ENCODE results near the gene HBS1L. TPM values are rescaled to one million over a fixed set of nuclear protein-coding genes. Genes with fewer than 3 reads are reported as not detected.
A peak's percentile ranks its signal among the peaks of the same experiment; 100 is the strongest.

The HBS1L gene
- total and polyA plus RNA-seq, 9 of the 15 experiments (the other 6 are each of a cell fraction or from before 2014, with no cell fraction given): 101 to 199 (median 145) TPM

DNA sequence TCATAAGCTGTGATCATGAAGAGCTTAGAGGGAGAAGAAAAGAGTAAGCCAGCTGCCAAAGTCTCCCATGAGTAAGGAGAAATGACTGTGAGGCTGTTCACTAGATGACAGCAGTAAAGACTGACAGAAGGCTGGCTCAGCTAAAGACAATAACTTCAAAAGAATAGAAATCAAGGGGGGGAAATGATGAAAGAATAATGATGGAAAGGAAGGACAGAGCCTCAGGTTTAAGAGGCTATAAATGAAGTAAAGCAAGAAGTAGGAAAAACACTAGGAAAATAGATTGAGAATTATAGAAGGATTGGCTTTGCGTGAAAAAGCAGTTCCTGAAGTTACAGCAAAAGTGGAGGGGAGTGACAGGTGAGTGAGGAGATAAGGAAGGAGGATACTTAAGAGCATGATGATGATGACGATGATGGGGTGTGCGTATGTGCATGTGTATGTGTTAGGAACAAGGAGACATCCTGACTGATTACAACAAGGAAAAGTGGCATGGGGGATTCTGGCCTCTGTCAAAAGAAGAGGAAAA is 48.2 kb downstream of the HBS1L start (continued):
- TF ChIP-seq, protein P1, sequence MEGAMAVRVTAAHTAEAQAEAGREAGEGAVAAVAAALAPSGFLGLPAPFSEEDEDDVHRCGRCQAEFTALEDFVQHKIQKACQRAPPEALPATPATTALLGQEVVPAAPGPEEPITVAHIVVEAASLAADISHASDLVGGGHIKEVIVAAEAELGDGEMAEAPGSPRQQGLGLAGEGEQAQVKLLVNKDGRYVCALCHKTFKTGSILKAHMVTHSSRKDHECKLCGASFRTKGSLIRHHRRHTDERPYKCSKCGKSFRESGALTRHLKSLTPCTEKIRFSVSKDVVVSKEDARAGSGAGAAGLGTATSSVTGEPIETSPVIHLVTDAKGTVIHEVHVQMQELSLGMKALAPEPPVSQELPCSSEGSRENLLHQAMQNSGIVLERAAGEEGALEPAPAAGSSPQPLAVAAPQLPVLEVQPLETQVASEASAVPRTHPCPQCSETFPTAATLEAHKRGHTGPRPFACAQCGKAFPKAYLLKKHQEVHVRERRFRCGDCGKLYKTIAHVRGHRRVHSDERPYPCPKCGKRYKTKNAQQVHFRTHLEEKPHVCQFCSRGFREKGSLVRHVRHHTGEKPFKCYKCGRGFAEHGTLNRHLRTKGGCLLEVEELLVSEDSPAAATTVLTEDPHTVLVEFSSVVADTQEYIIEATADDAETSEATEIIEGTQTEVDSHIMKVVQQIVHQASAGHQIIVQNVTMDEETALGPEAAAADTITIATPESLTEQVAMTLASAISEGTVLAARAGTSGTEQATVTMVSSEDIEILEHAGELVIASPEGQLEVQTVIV (CRISPR knock-in tag; IDR thresholded peaks at IDR 0.05; ENCODE audit: borderline replicate concordance): no peak
- TF ChIP-seq FOXA3 (CRISPR knock-in tag; conservative IDR thresholded peaks at IDR 0.05 in 1 of 2, IDR thresholded peaks at IDR 0.05 in 1 of 2) (no peak), JUND (IDR thresholded peaks at IDR 0.05; ENCODE audit: borderline replicate concordance, low read depth, low read length) (peak; percentile 28; the same call in 1 of the 2 replicates), JUND (tag; IDR thresholded peaks at IDR 0.05; ENCODE audit: borderline replicate concordance, low read depth, low read length) (peak; percentile 15; the same call in 1 of the 3 replicates), EWSR1 (IDR thresholded peaks at IDR 0.05; ENCODE audit: borderline replicate concordance, low read depth, partially characterized antibody) (no peak), XRCC5 (IDR thresholded peaks at IDR 0.05; ENCODE audit: low read depth, low read length) (no peak)
- TF ChIP-seq, protein P2, sequence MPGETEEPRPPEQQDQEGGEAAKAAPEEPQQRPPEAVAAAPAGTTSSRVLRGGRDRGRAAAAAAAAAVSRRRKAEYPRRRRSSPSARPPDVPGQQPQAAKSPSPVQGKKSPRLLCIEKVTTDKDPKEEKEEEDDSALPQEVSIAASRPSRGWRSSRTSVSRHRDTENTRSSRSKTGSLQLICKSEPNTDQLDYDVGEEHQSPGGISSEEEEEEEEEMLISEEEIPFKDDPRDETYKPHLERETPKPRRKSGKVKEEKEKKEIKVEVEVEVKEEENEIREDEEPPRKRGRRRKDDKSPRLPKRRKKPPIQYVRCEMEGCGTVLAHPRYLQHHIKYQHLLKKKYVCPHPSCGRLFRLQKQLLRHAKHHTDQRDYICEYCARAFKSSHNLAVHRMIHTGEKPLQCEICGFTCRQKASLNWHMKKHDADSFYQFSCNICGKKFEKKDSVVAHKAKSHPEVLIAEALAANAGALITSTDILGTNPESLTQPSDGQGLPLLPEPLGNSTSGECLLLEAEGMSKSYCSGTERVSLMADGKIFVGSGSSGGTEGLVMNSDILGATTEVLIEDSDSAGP (CRISPR knock-in tag; IDR thresholded peaks at IDR 0.05): no peak
- TF ChIP-seq, protein P3, sequence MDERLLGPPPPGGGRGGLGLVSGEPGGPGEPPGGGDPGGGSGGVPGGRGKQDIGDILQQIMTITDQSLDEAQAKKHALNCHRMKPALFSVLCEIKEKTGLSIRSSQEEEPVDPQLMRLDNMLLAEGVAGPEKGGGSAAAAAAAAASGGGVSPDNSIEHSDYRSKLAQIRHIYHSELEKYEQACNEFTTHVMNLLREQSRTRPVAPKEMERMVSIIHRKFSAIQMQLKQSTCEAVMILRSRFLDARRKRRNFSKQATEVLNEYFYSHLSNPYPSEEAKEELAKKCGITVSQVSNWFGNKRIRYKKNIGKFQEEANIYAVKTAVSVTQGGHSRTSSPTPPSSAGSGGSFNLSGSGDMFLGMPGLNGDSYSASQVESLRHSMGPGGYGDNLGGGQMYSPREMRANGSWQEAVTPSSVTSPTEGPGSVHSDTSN (CRISPR knock-in tag; IDR thresholded peaks at IDR 0.05; ENCODE audit: low read depth): peak; percentile 27; the same call in 1 of the 2 replicates
- TF ChIP-seq, protein P3 (tag; conservative IDR thresholded peaks at IDR 0.05; ENCODE audit: low read depth): no peak; the same call in 1 of the 2 replicates
